ENCODE data around the gene TOR4A. TPM values are rescaled to one million over a fixed set of nuclear protein-coding genes. Genes with fewer than 3 reads are reported as not detected.

TOR4A gene
- total RNA-seq, 1 donor from 2014 or later: 48.5 TPM

DNA sequence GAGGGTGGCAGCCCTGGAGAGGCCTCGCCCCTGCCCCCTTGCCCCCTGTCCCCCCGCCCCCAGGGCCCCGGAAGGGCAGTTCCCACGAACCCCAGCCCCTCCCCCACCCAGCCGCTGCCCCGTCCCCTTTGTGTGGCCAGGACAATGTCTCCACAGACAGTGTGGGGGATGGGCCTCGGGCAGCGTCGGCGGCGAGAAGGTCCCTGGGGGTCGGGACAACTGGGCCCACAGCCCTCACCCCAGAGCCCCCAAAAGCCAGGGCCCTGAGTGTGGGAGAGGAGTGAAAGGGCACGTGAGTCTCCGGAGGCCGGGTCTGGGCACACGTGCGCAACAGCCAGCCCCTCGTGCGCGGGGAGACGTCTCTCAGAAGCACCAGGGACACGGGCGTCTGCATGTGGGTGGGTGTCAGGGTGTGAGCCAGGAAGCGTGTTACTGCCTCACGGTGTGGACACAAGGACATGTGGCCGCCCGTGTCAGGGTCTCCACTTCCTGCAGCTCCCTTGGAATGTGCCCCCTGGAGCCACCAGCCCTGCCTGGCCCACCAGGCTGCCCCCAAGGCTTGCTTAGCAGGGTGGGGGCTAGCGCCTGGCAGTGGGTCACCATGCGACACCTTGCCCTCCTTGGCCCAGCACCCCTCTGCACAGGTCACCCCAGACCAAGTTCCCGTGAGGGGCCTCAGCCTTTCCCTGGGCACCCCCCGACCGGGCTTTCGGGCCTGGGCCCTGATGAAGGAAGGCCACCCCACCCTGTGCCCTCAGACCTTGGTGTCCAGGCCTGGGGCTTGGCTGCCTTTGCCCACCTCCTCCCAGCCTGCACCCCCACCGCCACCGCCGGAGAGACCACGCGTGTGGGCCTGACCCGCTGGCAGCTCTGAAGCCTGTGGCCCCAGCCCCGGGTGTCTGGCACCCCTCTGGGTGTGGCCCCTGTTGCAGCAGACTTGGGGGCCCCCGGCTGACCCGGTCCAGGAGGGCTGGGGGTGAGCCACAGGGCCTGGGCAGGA is 37.3 kb downstream of the TOR4A start:
- no peak overlapping the region for H3K4me3 ChIP-seq (ENCODE audit: low read depth, low read length)
- no peak for DNase-seq (ENCODE audit: low read depth)
- TF ChIP-seq, protein P1, sequence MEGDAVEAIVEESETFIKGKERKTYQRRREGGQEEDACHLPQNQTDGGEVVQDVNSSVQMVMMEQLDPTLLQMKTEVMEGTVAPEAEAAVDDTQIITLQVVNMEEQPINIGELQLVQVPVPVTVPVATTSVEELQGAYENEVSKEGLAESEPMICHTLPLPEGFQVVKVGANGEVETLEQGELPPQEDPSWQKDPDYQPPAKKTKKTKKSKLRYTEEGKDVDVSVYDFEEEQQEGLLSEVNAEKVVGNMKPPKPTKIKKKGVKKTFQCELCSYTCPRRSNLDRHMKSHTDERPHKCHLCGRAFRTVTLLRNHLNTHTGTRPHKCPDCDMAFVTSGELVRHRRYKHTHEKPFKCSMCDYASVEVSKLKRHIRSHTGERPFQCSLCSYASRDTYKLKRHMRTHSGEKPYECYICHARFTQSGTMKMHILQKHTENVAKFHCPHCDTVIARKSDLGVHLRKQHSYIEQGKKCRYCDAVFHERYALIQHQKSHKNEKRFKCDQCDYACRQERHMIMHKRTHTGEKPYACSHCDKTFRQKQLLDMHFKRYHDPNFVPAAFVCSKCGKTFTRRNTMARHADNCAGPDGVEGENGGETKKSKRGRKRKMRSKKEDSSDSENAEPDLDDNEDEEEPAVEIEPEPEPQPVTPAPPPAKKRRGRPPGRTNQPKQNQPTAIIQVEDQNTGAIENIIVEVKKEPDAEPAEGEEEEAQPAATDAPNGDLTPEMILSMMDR (conservative IDR thresholded peaks at IDR 0.05; ENCODE audit: low read depth, low read length): no peak

DNA sequence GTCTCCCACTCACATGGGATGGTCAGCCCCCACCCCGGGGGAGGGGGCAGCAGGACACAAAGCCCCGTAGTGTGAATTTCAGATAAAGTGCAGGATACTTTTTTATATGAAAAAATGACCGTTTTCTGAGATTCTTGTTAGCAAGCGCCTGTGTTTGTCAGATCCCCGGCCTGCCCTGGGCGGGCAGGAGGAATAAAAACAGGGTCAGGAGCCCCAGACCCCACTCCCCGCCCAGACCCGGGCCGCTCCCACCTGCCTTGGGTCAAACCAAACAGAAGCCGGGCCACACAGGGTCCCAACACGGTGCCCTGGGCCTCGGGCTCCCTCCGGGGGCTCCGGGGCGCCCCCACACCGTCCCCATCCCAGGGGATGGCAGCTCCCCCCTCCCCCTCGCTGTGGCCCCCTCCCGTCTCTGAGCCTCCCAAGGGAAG is 38.1 kb downstream of the TOR4A start:
- DNase-seq (ENCODE audit: low read depth): no peak
- TF ChIP-seq, protein P1 (conservative IDR thresholded peaks at IDR 0.05; ENCODE audit: low read depth, low read length): no peak
- H3K4me3 ChIP-seq (ENCODE audit: low read depth, low read length): no peak overlapping the region

DNA sequence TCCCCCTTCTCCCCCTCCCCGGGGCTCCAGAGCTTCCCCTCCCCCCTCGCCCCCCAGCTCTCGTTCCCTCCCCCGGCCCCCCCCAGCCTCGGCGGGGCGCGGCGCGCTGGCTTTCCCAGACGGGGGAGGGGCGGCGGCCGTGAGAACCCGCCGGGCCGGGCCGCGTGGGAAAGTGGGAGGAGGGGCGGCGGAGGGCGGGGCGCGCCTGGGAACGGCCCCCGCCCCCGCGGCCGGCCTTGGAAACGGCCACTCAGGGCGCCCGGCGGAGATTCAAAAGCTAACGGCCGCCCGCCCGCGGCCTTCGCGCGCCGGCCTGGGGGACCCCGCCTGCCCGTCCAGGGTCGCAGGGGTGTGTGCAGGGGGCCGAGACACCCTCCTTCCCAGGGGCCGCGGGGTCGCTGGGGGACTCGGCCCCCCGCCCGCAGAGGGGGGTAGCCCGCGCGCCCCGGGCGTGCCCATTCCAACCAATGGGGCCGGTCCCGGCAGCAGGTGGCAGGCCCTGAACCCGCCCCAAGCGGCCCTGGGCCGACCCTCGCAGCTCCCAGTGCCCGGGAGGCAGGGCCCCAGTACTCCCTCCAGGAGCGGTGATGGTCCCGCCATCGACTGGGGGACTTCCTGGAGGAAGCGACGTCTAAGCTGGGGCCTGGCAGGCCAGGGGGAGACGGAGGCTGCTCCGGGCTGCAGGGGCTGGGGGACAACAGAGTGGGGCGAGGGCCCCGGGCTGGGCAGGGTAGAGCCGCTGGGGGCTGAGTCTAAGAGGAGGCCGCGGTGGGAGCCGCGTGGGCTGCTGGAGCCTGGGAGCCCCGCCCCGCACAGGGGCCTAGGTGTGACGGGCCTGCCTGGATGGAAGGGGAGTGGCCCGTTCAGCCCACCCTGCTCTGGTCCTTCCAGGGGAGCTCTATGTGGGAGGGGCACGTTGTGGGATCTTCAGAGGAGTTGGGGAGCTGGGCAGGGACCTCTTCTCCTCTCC is 38.8 kb downstream of the TOR4A start:
- no peak for DNase-seq (ENCODE audit: low read depth)
- TF ChIP-seq, protein P1 (conservative IDR thresholded peaks at IDR 0.05; ENCODE audit: low read depth, low read length): no peak
- peak overlapping the region; percentile 18 for H3K4me3 ChIP-seq (ENCODE audit: low read depth, low read length)

DNA sequence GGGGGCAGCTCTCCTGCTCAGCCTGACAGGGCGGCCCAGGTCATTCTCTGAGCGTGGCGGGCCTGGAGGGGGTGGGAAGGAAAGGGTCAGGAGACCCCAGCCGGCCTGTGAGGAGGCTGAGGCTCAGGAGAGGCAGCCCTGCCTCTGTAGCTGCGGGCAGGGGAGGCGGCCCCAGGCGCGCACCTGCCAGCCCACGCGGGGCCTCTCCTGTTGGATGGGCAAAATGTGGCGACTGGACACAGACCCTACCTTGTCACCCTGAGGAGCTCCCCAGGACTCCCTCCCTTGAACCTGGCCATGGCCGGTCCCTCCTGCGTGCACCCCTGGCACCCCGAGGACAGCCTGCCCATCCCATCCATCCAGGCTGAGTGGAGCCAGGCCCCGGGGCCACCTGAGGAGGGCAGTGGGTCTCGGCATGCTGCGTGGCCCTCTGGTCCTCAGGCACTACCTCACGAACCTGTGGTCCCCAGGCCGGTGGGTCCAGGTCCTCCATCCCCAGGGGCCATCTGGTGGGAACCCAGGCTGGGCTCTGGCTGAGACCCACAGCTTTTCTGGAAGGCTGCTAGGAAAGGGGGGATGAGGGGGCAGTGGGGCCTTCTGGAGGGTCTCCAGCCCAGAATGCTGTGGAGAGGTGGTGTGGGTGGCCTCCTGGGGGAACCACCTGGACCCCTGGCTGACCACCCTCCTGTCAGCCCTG is 39.6 kb downstream of the TOR4A start:
- TF ChIP-seq, protein P1 (conservative IDR thresholded peaks at IDR 0.05; ENCODE audit: low read depth, low read length): no peak
- no peak overlapping the region for H3K4me3 ChIP-seq (ENCODE audit: low read depth, low read length)
- DNase-seq (ENCODE audit: low read depth): no peak

DNA sequence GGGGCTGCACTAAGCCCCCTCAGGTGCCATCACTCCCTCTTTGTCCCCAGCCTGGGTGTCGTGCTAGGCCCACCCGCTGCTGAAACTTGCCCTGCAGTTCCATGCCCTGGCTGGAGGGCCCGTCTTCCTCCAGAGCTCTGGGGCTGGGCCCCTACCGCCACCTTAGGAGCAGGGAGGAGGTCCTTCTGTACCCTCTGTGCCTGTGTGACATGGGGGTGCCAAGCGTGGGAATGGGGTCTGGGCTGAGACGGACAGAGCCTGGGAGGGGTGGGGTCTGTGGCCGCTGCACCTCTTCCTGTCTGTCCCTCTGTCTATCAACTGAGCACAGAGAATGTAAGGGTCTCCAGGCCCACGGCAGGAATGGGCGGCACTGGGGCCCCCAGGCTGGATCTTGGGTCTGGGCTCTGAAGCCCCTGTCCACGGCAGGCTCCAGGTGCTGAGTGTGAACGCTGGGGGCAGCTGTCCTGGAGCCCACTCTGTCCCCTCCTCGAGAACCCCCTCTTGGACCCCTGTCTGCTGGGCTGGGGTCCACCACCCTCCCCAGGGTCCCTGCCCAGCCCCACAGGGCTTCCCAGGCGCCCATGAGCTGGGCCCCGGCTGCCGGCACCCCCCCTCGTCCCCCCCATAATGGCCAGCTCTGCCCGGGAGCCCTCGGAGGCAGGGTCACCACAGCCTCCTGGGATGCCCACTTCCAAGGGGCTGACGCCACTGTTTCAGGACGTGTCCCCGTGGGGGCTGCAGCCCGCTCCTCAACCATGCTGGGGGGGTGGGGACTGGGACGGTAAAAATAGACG is 40.4 kb downstream of the TOR4A start:
- TF ChIP-seq, protein P1 (conservative IDR thresholded peaks at IDR 0.05; ENCODE audit: low read depth, low read length): no peak
- no peak overlapping the region for H3K4me3 ChIP-seq (ENCODE audit: low read depth, low read length)
- DNase-seq (ENCODE audit: low read depth): no peak

DNA sequence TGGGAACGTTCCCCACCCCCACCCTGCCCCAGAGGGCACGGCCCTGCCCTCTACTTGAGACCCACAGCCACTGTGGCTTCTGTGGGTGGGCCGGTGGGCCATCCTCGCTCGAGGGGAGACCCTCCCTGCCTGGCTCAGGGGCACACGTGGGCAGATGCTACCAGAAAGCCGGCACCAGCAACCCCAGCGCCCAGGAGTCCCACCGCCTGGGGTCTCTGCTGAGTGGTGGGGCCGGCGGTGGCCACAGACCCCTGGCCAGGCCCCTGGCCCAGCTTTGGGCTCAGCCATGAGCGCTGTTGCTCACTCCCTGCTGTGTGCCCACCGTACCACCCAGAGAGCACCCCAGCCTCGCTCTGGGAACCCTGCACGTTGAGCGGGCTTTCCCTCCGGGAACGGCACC is 41.1 kb downstream of the TOR4A start:
- no peak for DNase-seq (ENCODE audit: low read depth)
- TF ChIP-seq, protein P1 (conservative IDR thresholded peaks at IDR 0.05; ENCODE audit: low read depth, low read length): no peak
- no peak overlapping the region for H3K4me3 ChIP-seq (ENCODE audit: low read depth, low read length)

Data from epithelial cell of proximal tubule (primary cell).